Ovary (tissue), 9 donors: Measurements from ENCODE around the gene OR10H2. TPM values are rescaled to one million over a fixed set of nuclear protein-coding genes. Genes with fewer than 3 reads are reported as not detected.

Experiments used
- DNase-seq, 5 donors: peaks; one replicate each; pipeline ENCODE4 v3.0.0-alpha.2; 2019 to 2020
- H3K27ac ChIP-seq, 2 donors: fragments of 200-600 bp; one replicate each; pipeline versions ENCODE4 v1.5.1 to v1.8.0; 2019 to 2022
- H3K27me3 ChIP-seq: fragments of 200-600 bp; one replicate; pipeline ENCODE4 v1.8.0; 2022
- H3K36me3 ChIP-seq: fragments of 200-600 bp; sonication (generic); one replicate; pipeline ENCODE4 v1.5.1; 2019
- H3K4me1 ChIP-seq: one replicate; pipeline ENCODE4 v1.8.1; 2013; ENCODE audit warnings: mild to moderate bottlenecking, moderate library complexity; ENCODE audit not compliant: insufficient read depth
- H3K4me3 ChIP-seq: fragments of 200-600 bp; sonication (generic); one replicate; pipeline ENCODE4 v1.5.1; 2017
- H3K9me3 ChIP-seq, 2 donors: fragments of 200-600 bp in 1 of 2; sonication (generic) in 1 of 2; one replicate each; pipeline versions ENCODE4 v1.5.1 to v1.8.1; 2013 to 2019; ENCODE audit warnings: mild to moderate bottlenecking in 1 of 2, moderate library complexity in 1 of 2
- EP300 ChIP-seq: sonication (generic); formaldehyde crosslinking; IDR thresholded peaks from one replicate; pipeline ENCODE4 v1.6.1; 2017; ENCODE audit warnings: antibody characterized with exemption
- POLR2A ChIP-seq: fragments of 450-650 bp; IDR thresholded peaks from one replicate; pipeline ENCODE4 v1.6.1; 2017; ENCODE audit warnings: antibody characterized with exemption, mild to moderate bottlenecking, moderate library complexity
- WGBS, 3 donors: extraction: QIAGEN DNeasy Blood & Tissue Kit in 1 of 3; methylation state at CpG; one replicate each; pipeline versions ENCODE4 v1.1.5 to v1.1.7; 2013 to 2017; 5-methylcytosine and 5-hydroxymethylcytosine counted together
- intact Hi-C, 4 donors: fragments of 100-400 bp; cut with DNase I; formaldehyde crosslinking; loops; one replicate each; pipeline versions ENCODE4 v1.11.0 to v1.15.1; 2022 to 2023
- polyA plus RNA-seq, 2 donors: library from polyadenylated mRNA; stranded (reverse); fragments of 200-250 nt in 1 of 2; fragments of 350-450 nt in 1 of 2; fragmentation: Illumina TruSeq in 1 of 2; extraction: RNeasy Lipid Tissue Mini Kit (QIAGEN cat#74804) in 1 of 2; gene quantifications; one replicate each; pipeline ENCODE4 v1.2.3, GENCODE V29; 2013 to 2014
- total RNA-seq, 7 donors: library from RNA; depleted of rRNA in 2 of 7; stranded (reverse); fragments of >200 nt in 2 of 7; fragmentation: NEBNext Ultra II Directional in 3 of 7; extraction: Animal tissue kit (Norgen Biotek cat#: 25700) in 3 of 7; gene quantifications; one replicate each; pipeline versions ENCODE4 v1.1.0 to v1.2.4, GENCODE V29; 2016 to 2023
- TF ChIP-seq, protein P1 (sequence below), 3 donors: fragments of 450-650 bp in 2 of 3; fragments of 200-600 bp in 1 of 3; IDR thresholded peaks; one replicate each; pipeline versions ENCODE4 v1.5.1 to v1.8.0; 2016 to 2022; ENCODE audit warnings: antibody characterized with exemption in 3 of 3, mild to moderate bottlenecking in 1 of 3
- donor health status: DM: no; HTN: no; CAD: no; lungs with moderate emphysema.
- donor health status: DM: no; HTN: no; CAD: no.
- donor health status: Bipolar disorder and iron deficiency.
- donor health status: DM: yes; HTN: yes; CAD: no.
- donor health status: DM: no; HTN: no; CAD: no.
- donor health status: DM: yes; HTN: yes; CAD: no.

The OR10H2 gene
- total and polyA plus RNA-seq, 9 donors, result not detected

- Histone ChIP-seq H3K27me3 (no peaks in the 10 kb centered on the region), H3K9me3 (no peaks in the 10 kb centered on the region), H3K4me3 (no peak overlapping the region), H3K27ac (no peak overlapping the region), H3K36me3 (no peaks in the 10 kb centered on the region), H3K4me1 (no peaks in the 10 kb centered on the region)
- 70 to 76% (median 73%) methylated on average over 1 of the region's 1 CpG for WGBS, 3 donors
- intact Hi-C loops, result no loop called here
- no peak for DNase-seq
- TF ChIP-seq EP300 (no peak), POLR2A (no peak)
- TF ChIP-seq, protein P1, sequence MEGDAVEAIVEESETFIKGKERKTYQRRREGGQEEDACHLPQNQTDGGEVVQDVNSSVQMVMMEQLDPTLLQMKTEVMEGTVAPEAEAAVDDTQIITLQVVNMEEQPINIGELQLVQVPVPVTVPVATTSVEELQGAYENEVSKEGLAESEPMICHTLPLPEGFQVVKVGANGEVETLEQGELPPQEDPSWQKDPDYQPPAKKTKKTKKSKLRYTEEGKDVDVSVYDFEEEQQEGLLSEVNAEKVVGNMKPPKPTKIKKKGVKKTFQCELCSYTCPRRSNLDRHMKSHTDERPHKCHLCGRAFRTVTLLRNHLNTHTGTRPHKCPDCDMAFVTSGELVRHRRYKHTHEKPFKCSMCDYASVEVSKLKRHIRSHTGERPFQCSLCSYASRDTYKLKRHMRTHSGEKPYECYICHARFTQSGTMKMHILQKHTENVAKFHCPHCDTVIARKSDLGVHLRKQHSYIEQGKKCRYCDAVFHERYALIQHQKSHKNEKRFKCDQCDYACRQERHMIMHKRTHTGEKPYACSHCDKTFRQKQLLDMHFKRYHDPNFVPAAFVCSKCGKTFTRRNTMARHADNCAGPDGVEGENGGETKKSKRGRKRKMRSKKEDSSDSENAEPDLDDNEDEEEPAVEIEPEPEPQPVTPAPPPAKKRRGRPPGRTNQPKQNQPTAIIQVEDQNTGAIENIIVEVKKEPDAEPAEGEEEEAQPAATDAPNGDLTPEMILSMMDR (IDR thresholded peaks at IDR 0.05), result no peak
Measured at GRCh38 chr19:15740785-15741184, 13.0 kb downstream of the OR10H2 start.

GRCh38 chr19:15748239-15748638 lies 20.4 kb downstream of the OR10H2 start:
- intact Hi-C loops, result no loop called here
- H3K9me3 ChIP-seq, result no peaks in the 10 kb centered on the region
- no peak overlapping the region for H3K4me3 ChIP-seq
- no peak for DNase-seq
- H3K4me1 ChIP-seq, result no peaks in the 10 kb centered on the region
- no peaks in the 10 kb centered on the region for H3K36me3 ChIP-seq
- no peaks in the 10 kb centered on the region for H3K27me3 ChIP-seq
- TF ChIP-seq EP300 (no peak), POLR2A (no peak)
- TF ChIP-seq, protein P1 (IDR thresholded peaks at IDR 0.05), result no peak
- 75 to 86% (median 81%) methylated on average over 2 of the region's 2 CpGs for WGBS, 3 donors
- H3K27ac ChIP-seq, result no peak overlapping the region

DNA sequence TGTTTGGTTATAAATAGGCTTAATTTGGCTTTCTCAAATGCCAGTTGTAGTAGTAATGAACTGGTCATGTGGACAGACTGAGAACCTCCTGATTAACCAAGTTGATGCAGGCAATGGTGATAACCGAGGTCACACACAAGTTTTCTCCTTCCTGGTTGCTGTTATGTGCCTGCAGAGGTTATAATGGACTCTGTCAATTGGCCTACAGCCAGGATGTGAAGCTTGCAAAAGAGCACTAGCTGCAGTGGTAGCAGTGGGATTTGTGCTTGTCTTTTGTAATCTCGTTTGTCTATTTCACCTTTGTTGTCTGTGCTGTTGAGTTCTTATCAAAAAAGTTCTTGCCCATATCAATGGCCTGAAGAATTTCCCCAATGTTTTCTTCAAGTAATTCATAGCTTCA lies 30.6 kb downstream of the OR10H2 start:
- H3K4me1 ChIP-seq, result no peaks in the 10 kb centered on the region
- no peak overlapping the region for H3K4me3 ChIP-seq
- TF ChIP-seq EP300 (no peak), POLR2A (no peak)
- TF ChIP-seq, protein P1 (IDR thresholded peaks at IDR 0.05), result no peak
- H3K9me3 ChIP-seq, result no peaks in the 10 kb centered on the region
- intact Hi-C loops, result no loop called here
- H3K36me3 ChIP-seq, result no peaks in the 10 kb centered on the region
- DNase-seq, result no peak
- H3K27me3 ChIP-seq, result no peaks in the 10 kb centered on the region
- H3K27ac ChIP-seq, result no peak overlapping the region
- WGBS, 3 donors, result 65 to 75% (median 67%) methylated on average over 2 of the region's 2 CpGs

- H3K27ac ChIP-seq, result no peak overlapping the region
- DNase-seq, result no peak
- no peaks in the 10 kb centered on the region for H3K9me3 ChIP-seq
- no peaks in the 10 kb centered on the region for H3K27me3 ChIP-seq
- no peak overlapping the region for H3K4me3 ChIP-seq
- TF ChIP-seq POLR2A (no peak), EP300 (no peak)
- TF ChIP-seq, protein P1 (IDR thresholded peaks at IDR 0.05), result no peak
- H3K4me1 ChIP-seq, result no peaks in the 10 kb centered on the region
- no peaks in the 10 kb centered on the region for H3K36me3 ChIP-seq
- intact Hi-C loops, result no loop called here
- WGBS, 3 donors, result 35 to 53% (median 45%) methylated on average over 25 to 28 of the region's 28 CpGs
Measured at GRCh38 chr19:15759962-15760565, 32.2 kb downstream of the OR10H2 start.
